B cell (primary cell): ENCODE measurements around the gene OCA2. TPM values are rescaled to one million over a fixed set of nuclear protein-coding genes. Genes with fewer than 3 reads are reported as not detected.

Experiments
- ATAC-seq: fragments of 200-7000 bp; cut with Tn5 transposase; one replicate; pipeline ENCODE4 v1.10.0; 2021; ENCODE audit warnings: low read depth, mild to moderate bottlenecking, moderate number of reproducible peaks, moderate library complexity
- CTCF ChIA-PET: fragments of 350-600 bp; sonication (Branson Sonifier 250); formaldehyde crosslinking; loops from one replicate; lab custom pipeline; 2021; ENCODE audit warnings: antibody characterized with exemption, inconsistent platforms; lab: Charles Lee
- POLR2A ChIA-PET: fragments of 350-600 bp; sonication (Branson Sonifier 250); formaldehyde crosslinking; loops from one replicate; lab custom pipeline; 2021; ENCODE audit warnings: antibody characterized with exemption; lab: Charles Lee
- DNase-seq: peaks from one replicate; pipeline ENCODE4 v3.0.0; 2013
- H2AFZ ChIP-seq: 2 replicates; pipeline ENCODE4 v1.6.1; 2012; ENCODE audit warnings: mild to moderate bottlenecking, low read depth, low read length; ENCODE audit not compliant: insufficient read depth, poor library complexity, severe bottlenecking
- H3K27ac ChIP-seq, 2 donors: 1 replicate in 1 of 2; 2 replicates in 1 of 2; pipeline ENCODE4 v1.5.1; 2012 to 2013; ENCODE audit warnings: low read length in 2 of 2, mild to moderate bottlenecking in 2 of 2, moderate library complexity in 1 of 2
- H3K27me3 ChIP-seq, 4 experiments: fragments of 200-600 bp in 1 of 4; sonication (generic) in 1 of 4; replicated peaks in 1 of 4; 1 replicate in 2 of 4; 2 replicates in 2 of 4; pipeline versions ENCODE4 v1.6.1 to v1.7.0; 2013 to 2016; ENCODE audit warnings: low read length in 3 of 4, mild to moderate bottlenecking in 2 of 4, mixed read lengths in 1 of 4, moderate library complexity in 1 of 4; ENCODE audit not compliant: insufficient read depth in 4 of 4, control insufficient read depth in 3 of 4; ENCODE audit errors: control extremely low read depth in 1 of 4
- H3K36me3 ChIP-seq, 2 experiments: replicated peaks in 1 of 2; 1 replicate in 1 of 2; 2 replicates in 1 of 2; pipeline versions ENCODE4 v1.6.1 to v1.7.1; 2013; ENCODE audit warnings: low read length in 1 of 2; ENCODE audit not compliant: insufficient read depth in 2 of 2, control insufficient read depth in 1 of 2; ENCODE audit errors: control extremely low read depth in 1 of 2, extremely low read depth in 1 of 2
- H3K4me1 ChIP-seq, 2 donors: fragments of 200-600 bp in 1 of 2; sonication (generic) in 1 of 2; 1 replicate in 1 of 2; 2 replicates in 1 of 2; pipeline versions ENCODE4 v1.5.1 to v1.6.1; 2013 to 2017; ENCODE audit warnings: low read length in 2 of 2; ENCODE audit not compliant: control insufficient read depth in 2 of 2, insufficient read depth in 2 of 2
- H3K4me2 ChIP-seq: replicated peaks from 2 replicates; pipeline ENCODE3; 2012; ENCODE audit warnings: mild to moderate bottlenecking, low read depth, low read length; ENCODE audit not compliant: poor library complexity, severe bottlenecking
- H3K4me3 ChIP-seq, 5 experiments: fragments of 200-600 bp in 1 of 5; sonication (generic) in 1 of 5; 1 replicate in 3 of 5; 2 replicates in 2 of 5; pipeline versions ENCODE4 v1.5.1 to v1.7.0; 2011 to 2016; ENCODE audit warnings: low read length in 4 of 5, mild to moderate bottlenecking in 4 of 5, low read depth in 2 of 5, control low read depth in 1 of 5, moderate library complexity in 1 of 5; ENCODE audit not compliant: insufficient read depth in 1 of 5; ENCODE audit errors: control extremely low read depth in 1 of 5, extremely low read depth in 1 of 5
- H3K79me2 ChIP-seq: fragments of 200-600 bp; sonication (generic); one replicate; pipeline ENCODE4 v1.6.0; 2016; ENCODE audit warnings: low read length; ENCODE audit not compliant: control insufficient read depth, insufficient read depth
- H3K9ac ChIP-seq: fragments of 200-600 bp; sonication (generic); 2 replicates; pipeline ENCODE4 v1.6.1; 2017; ENCODE audit warnings: mild to moderate bottlenecking, low read length, moderate library complexity
- H3K9me3 ChIP-seq, 3 donors: one replicate each; pipeline versions ENCODE4 v1.6.1 to v1.7.1; 2013; ENCODE audit warnings: low read length in 2 of 3; ENCODE audit not compliant: control insufficient read depth in 2 of 3, insufficient read depth in 1 of 3; ENCODE audit errors: control extremely low read depth in 1 of 3
- H4K20me1 ChIP-seq: 2 replicates; pipeline ENCODE4 v1.6.0; 2012; ENCODE audit warnings: mild to moderate bottlenecking, low read length; ENCODE audit not compliant: insufficient read depth, control insufficient read depth, poor library complexity, severe bottlenecking
- H3K27ac Mint-ChIP-seq: one replicate; pipeline ENCODE4 v1.8.0; 2021; ENCODE audit warnings: mixed read lengths
- H3K27me3 Mint-ChIP-seq: one replicate; pipeline ENCODE4 v1.8.0; 2021; ENCODE audit warnings: mixed read lengths
- H3K4me1 Mint-ChIP-seq: one replicate; pipeline ENCODE4 v1.8.0; 2021; ENCODE audit warnings: mixed read lengths
- H3K4me3 Mint-ChIP-seq: one replicate; pipeline ENCODE4 v1.8.0; 2021; ENCODE audit warnings: mixed read lengths
- H3K9me3 Mint-ChIP-seq: one replicate; pipeline ENCODE4 v1.8.0; 2022; ENCODE audit warnings: mixed read lengths; ENCODE audit not compliant: insufficient read depth
- CTCF ChIP-seq: fragments of 200-600 bp; IDR thresholded peaks from one replicate; pipeline ENCODE4 v1.8.0; 2022; ENCODE audit warnings: antibody characterized with exemption, mild to moderate bottlenecking
- EZH2 ChIP-seq: IDR thresholded peaks from 2 replicates; pipeline ENCODE4 v1.6.1; 2012; ENCODE audit warnings: borderline replicate concordance, low read depth, mild to moderate bottlenecking, moderate library complexity, low read length; ENCODE audit not compliant: insufficient read depth, poor library complexity, severe bottlenecking
- WGBS: methylation state at CpG from one replicate; pipeline ENCODE4 v1.1.5; 2013; ENCODE audit warnings: missing lambda C conversion rate; ENCODE audit not compliant: insufficient coverage; 5-methylcytosine and 5-hydroxymethylcytosine counted together
- intact Hi-C: fragments of 100-400 bp; cut with micrococcal nuclease; formaldehyde crosslinking; loops from one replicate; pipeline ENCODE4 v1.10.0; 2022
- polyA plus RNA-seq: library from polyadenylated mRNA; depleted of rRNA; stranded (reverse); fragments of >200 nt; gene quantifications from 2 replicates; pipeline ENCODE4 v1.2.3, GENCODE V29; 2012
- total RNA-seq, 2 donors: library from RNA; stranded (reverse); fragments of 120-200 nt in 1 of 2; gene quantifications; 1 replicate in 1 of 2; 2 replicates in 1 of 2; pipeline versions ENCODE4 v1.2.3 to v1.2.4, GENCODE V29; 2013 to 2022

OCA2 gene
- total and polyA plus RNA-seq, 2 donors (not counting 1 experiment from before 2014, with no cell fraction given), result 0.12 TPM; not detected in 1

- Histone ChIP-seq H3K9ac (no peak overlapping the region), H3K79me2 (no peaks in the 10 kb centered on the region), H3K27me3 (no peaks in the 10 kb centered on the region), H3K4me1 (no peaks in the 10 kb centered on the region), H3K36me3 (no peaks in the 10 kb centered on the region), H3K4me2 (no peak overlapping the region), H3K9me3 (peaks cover 0 to 14% (median 7%) of the 10 kb centered on the region in 3 donors), H3K4me3 (no peak overlapping the region), H4K20me1 (no peaks in the 10 kb centered on the region), H3K27ac (no peak overlapping the region), H2AFZ (no peak overlapping the region)
- ATAC-seq (no peak), DNase-seq (no peak)
- no peak overlapping the region for H3K4me3 Mint-ChIP-seq
- H3K9me3 Mint-ChIP-seq, result peaks cover 13% of the 10 kb centered on the region
- H3K4me1 Mint-ChIP-seq, result no peaks in the 10 kb centered on the region
- TF ChIP-seq EZH2 (no peak), CTCF (no peak)
- 61% methylated on average over 3 of the region's 3 CpGs for WGBS
- no peaks in the 10 kb centered on the region for H3K27me3 Mint-ChIP-seq
- ChIA-PET POLR2A (no interaction called here), CTCF (no interaction called here)
- H3K27ac Mint-ChIP-seq, result no peak overlapping the region
- intact Hi-C loops, result no loop called here
Observed at GRCh38 chr15:27821273-27821672, 277.8 kb downstream of the OCA2 start.

GRCh38 chr15:27820722-27821121 is 278.4 kb downstream of the OCA2 start:
- no peaks in the 10 kb centered on the region for H3K36me3 ChIP-seq
- no peak for ATAC-seq
- H3K4me2 ChIP-seq, result no peak overlapping the region
- no peak overlapping the region for H3K4me3 ChIP-seq
- no peak for TF ChIP-seq CTCF
- TF ChIP-seq EZH2, result no peak
- no peak overlapping the region for H2AFZ ChIP-seq
- no peak overlapping the region for H3K27ac Mint-ChIP-seq
- ChIA-PET POLR2A (no interaction called here), CTCF (interaction anchor here (0.6 kb wide), 1 partner anchor 11 kb away, joined by 5 read pairs; no protein-coding TSS in a partner anchor)
- intact Hi-C loops, result no loop called here
- no peaks in the 10 kb centered on the region for H3K4me1 Mint-ChIP-seq
- H3K9me3 ChIP-seq, result peaks cover 0 to 14% (median 7%) of the 10 kb centered on the region in 3 donors
- H3K9ac ChIP-seq, result no peak overlapping the region
- no peak for DNase-seq
- peaks cover 13% of the 10 kb centered on the region for H3K9me3 Mint-ChIP-seq
- H3K79me2 ChIP-seq, result no peaks in the 10 kb centered on the region
- no peaks in the 10 kb centered on the region for H4K20me1 ChIP-seq
- no peaks in the 10 kb centered on the region for H3K27me3 Mint-ChIP-seq
- no peak overlapping the region for H3K27ac ChIP-seq
- no peak overlapping the region for H3K4me3 Mint-ChIP-seq
- H3K4me1 ChIP-seq, result no peaks in the 10 kb centered on the region
- H3K27me3 ChIP-seq, result no peaks in the 10 kb centered on the region
- WGBS, result no CpG with 5 or more reads among the region's 4 CpGs
